DND-41 (cell line): ENCODE data around the gene MVB12A.

Experiments used
- ATAC-seq: fragments of 200-7000 bp; cut with Tn5 transposase; 3 replicates; pipeline ENCODE4 v1.9.1; 2021; ENCODE audit warnings: low read depth; ENCODE audit not compliant: insufficient read depth
- DNase-seq: peaks from one replicate; pipeline ENCODE4 v3.0.0-alpha.2; 2020
- H2AFZ ChIP-seq: 2 replicates; pipeline ENCODE4 v1.6.0; 2012; ENCODE audit warnings: low read depth, low read length
- H3K27ac ChIP-seq: 2 replicates; pipeline ENCODE4 v1.5.1; 2012; ENCODE audit warnings: low read length, inconsistent platforms
- H3K27me3 ChIP-seq: fragments of 200-600 bp; sonication (generic); 2 replicates; pipeline ENCODE4 v1.6.0; 2012; ENCODE audit warnings: low read length, mild to moderate bottlenecking, inconsistent platforms; ENCODE audit not compliant: insufficient read depth, poor library complexity
- H3K36me3 ChIP-seq: 2 replicates; pipeline ENCODE4 v1.5.1; 2012; ENCODE audit warnings: low read length, inconsistent platforms; ENCODE audit not compliant: insufficient read depth
- H3K4me1 ChIP-seq: 2 replicates; pipeline ENCODE4 v1.5.1; 2012; ENCODE audit warnings: mild to moderate bottlenecking, low read length; ENCODE audit not compliant: insufficient read depth
- H3K4me2 ChIP-seq: 2 replicates; pipeline ENCODE4 v1.6.0; 2012; ENCODE audit warnings: mild to moderate bottlenecking, moderate library complexity, low read length, inconsistent platforms; ENCODE audit not compliant: insufficient read depth
- H3K4me3 ChIP-seq, 2 experiments: fragments of 200-600 bp in 1 of 2; shearing (Covaris generic) in 1 of 2; 2 replicates each; pipeline ENCODE4 v1.5.1; 2012 to 2016; ENCODE audit warnings: inconsistent platforms in 2 of 2, low read length in 2 of 2, mild to moderate bottlenecking in 2 of 2, low read depth in 1 of 2, moderate library complexity in 1 of 2
- H3K79me2 ChIP-seq: 2 replicates; pipeline ENCODE4 v1.6.0; 2012; ENCODE audit warnings: low read length, inconsistent platforms; ENCODE audit not compliant: insufficient read depth
- H3K9ac ChIP-seq: 2 replicates; pipeline ENCODE4 v1.6.0; 2012; ENCODE audit warnings: low read depth, mild to moderate bottlenecking, inconsistent platforms, low read length, moderate library complexity
- H3K9me3 ChIP-seq: 2 replicates; pipeline ENCODE4 v1.5.1; 2012; ENCODE audit warnings: low read length, moderate library complexity, mild to moderate bottlenecking, inconsistent platforms; ENCODE audit not compliant: insufficient read depth, severe bottlenecking
- H4K20me1 ChIP-seq: 2 replicates; pipeline ENCODE4 v1.6.0; 2012; ENCODE audit warnings: low read length; ENCODE audit not compliant: insufficient read depth
- CTCF ChIP-seq: IDR thresholded peaks from 2 replicates; pipeline ENCODE4 v1.5.1; 2012; ENCODE audit warnings: borderline replicate concordance, low read length, moderate library complexity, mild to moderate bottlenecking; ENCODE audit not compliant: poor library complexity, severe bottlenecking; ENCODE audit errors: extremely low read depth
- EZH2 ChIP-seq: IDR thresholded peaks from 3 replicates; pipeline ENCODE4 v1.6.1; 2012; ENCODE audit warnings: borderline replicate concordance, low read depth, mild to moderate bottlenecking, moderate library complexity, low read length, inconsistent platforms; ENCODE audit not compliant: severe bottlenecking

MVB12A gene

GRCh38 chr19:17405250-17406045, 14.4 kb upstream of the MVB12A start, which contains the start of gene BST2:
Gene BST2, minus strand, starts transcription at chr19:17405630. Its CDS starts 55 bp downstream, at chr19:17405575.
- H3K27ac ChIP-seq, result peak within 1 kb of the TSS; percentile 94
- no peaks in the 10 kb centered on the region for H4K20me1 ChIP-seq
- H3K4me3 ChIP-seq, result peak within 1 kb of the TSS; percentile 33 to 72; a peak in 3 of 4 replicates
- peak; percentile 87 for ATAC-seq
- peaks cover 14% of the 10 kb centered on the region for H3K36me3 ChIP-seq
- peaks cover 44% of the 10 kb centered on the region for H3K4me1 ChIP-seq
- H3K4me2 ChIP-seq, result peak within 1 kb of the TSS; percentile 92
- H3K9ac ChIP-seq, result peak within 1 kb of the TSS; percentile 64
- peak within 1 kb of the TSS; percentile 84 for H2AFZ ChIP-seq
- peaks cover 28% of the 10 kb centered on the region for H3K79me2 ChIP-seq
- peak; percentile 80 for DNase-seq
- TF ChIP-seq CTCF, result no peak
- TF ChIP-seq EZH2, result no peak
- no peaks in the 10 kb centered on the region for H3K9me3 ChIP-seq
- H3K27me3 ChIP-seq, result no peaks in the 10 kb centered on the region

- H3K27ac ChIP-seq, result peak overlapping the region; percentile 94
- peaks cover 28% of the 10 kb centered on the region for H3K79me2 ChIP-seq
- peaks cover 11% of the 10 kb centered on the region for H3K36me3 ChIP-seq
- DNase-seq (peak; percentile 25), ATAC-seq (no peak; the same call in 2 of the 3 replicates)
- H4K20me1 ChIP-seq, result no peaks in the 10 kb centered on the region
- peak overlapping the region; percentile 64 for H3K9ac ChIP-seq
- H3K27me3 ChIP-seq, result no peaks in the 10 kb centered on the region
- no peaks in the 10 kb centered on the region for H3K9me3 ChIP-seq
- peak overlapping the region; percentile 84 for H2AFZ ChIP-seq
- H3K4me3 ChIP-seq, result peak overlapping the region; percentile 33 to 72; a peak in 3 of 4 replicates
- H3K4me2 ChIP-seq, result peak overlapping the region; percentile 92
- H3K4me1 ChIP-seq, result peaks cover 44% of the 10 kb centered on the region
- TF ChIP-seq CTCF (no peak), EZH2 (no peak)
These were observed 13.6 kb upstream of the MVB12A start for GRCh38 chr19:17406046-17406886.

GRCh38 chr19:17406887-17407196, 13.0 kb upstream of the MVB12A start:
- ATAC-seq, result no peak
- Histone ChIP-seq H2AFZ (no peak overlapping the region), H3K36me3 (peaks cover 9% of the 10 kb centered on the region), H4K20me1 (no peaks in the 10 kb centered on the region), H3K79me2 (peaks cover 28% of the 10 kb centered on the region), H3K4me3 (peak overlapping the region in 1 of 2 experiments; percentile 72; a peak in 3 of 4 replicates), H3K27me3 (no peaks in the 10 kb centered on the region), H3K4me1 (peaks cover 44% of the 10 kb centered on the region), H3K27ac (peak overlapping the region; percentile 94), H3K9ac (peak overlapping the region; percentile 64), H3K4me2 (peak overlapping the region; percentile 92), H3K9me3 (no peaks in the 10 kb centered on the region)
- no peak for DNase-seq
- TF ChIP-seq CTCF (no peak), EZH2 (no peak)
